Measurements from ENCODE around the gene PDCD1.

PDCD1 gene

GRCh38 chr2:241886840-241887447 lies 28.2 kb upstream of the PDCD1 start:
- Histone ChIP-seq H3K9ac (ENCODE audit: low read length) (no peak overlapping the region), H3K27ac (ENCODE audit: low read length) (no peak overlapping the region), H3K27me3 (ENCODE audit: low read depth, low read length) (no peaks in the 10 kb centered on the region), H3K4me1 (ENCODE audit: low read length) (peaks cover 37% of the 10 kb centered on the region), H3K4me2 (ENCODE audit: low read length) (peak overlapping the region; percentile 67), H2AFZ (ENCODE audit: low read depth, low read length) (no peak overlapping the region), H3K9me3 (ENCODE audit: insufficient read depth, low read length) (no peaks in the 10 kb centered on the region), H3K79me2 (ENCODE audit: low read length) (no peaks in the 10 kb centered on the region), H4K20me1 (ENCODE audit: insufficient read depth, low read length) (peaks cover 24% of the 10 kb centered on the region), H3K36me3 (replicated peaks; ENCODE audit: low read depth, low read length) (peaks cover 21% of the 10 kb centered on the region), H3K4me3 (ENCODE audit: low read length) (no peak overlapping the region; the same call in 1 of the 2 replicates)
- TF ChIP-seq EZH2phosphoT487 (IDR thresholded peaks at IDR 0.05; ENCODE audit: low read depth) (no peak), CTCF (IDR thresholded peaks at IDR 0.05; ENCODE audit: low read depth, low read length) (no peak)

GRCh38 chr2:241885946-241886643 lies 27.4 kb upstream of the PDCD1 start:
- H3K27ac ChIP-seq (ENCODE audit: low read length): no peak overlapping the region
- H3K79me2 ChIP-seq (ENCODE audit: low read length): no peaks in the 10 kb centered on the region
- TF ChIP-seq EZH2phosphoT487 (IDR thresholded peaks at IDR 0.05; ENCODE audit: low read depth): no peak
- TF ChIP-seq CTCF (IDR thresholded peaks at IDR 0.05; ENCODE audit: low read depth, low read length): no peak
- no peaks in the 10 kb centered on the region for H3K27me3 ChIP-seq (ENCODE audit: low read depth, low read length)
- peaks cover 37% of the 10 kb centered on the region for H3K4me1 ChIP-seq (ENCODE audit: low read length)
- peak overlapping the region; percentile 29 for H3K4me3 ChIP-seq (ENCODE audit: low read length)
- H3K9ac ChIP-seq (ENCODE audit: low read length): no peak overlapping the region
- no peaks in the 10 kb centered on the region for H3K9me3 ChIP-seq (ENCODE audit: insufficient read depth, low read length)
- H4K20me1 ChIP-seq (ENCODE audit: insufficient read depth, low read length): peaks cover 21% of the 10 kb centered on the region
- peak overlapping the region; percentile 67 for H3K4me2 ChIP-seq (ENCODE audit: low read length)
- H2AFZ ChIP-seq (ENCODE audit: low read depth, low read length): no peak overlapping the region
- peaks cover 21% of the 10 kb centered on the region for H3K36me3 ChIP-seq (replicated peaks; ENCODE audit: low read depth, low read length)

- Histone ChIP-seq H2AFZ (ENCODE audit: low read depth, low read length) (no peak overlapping the region), H3K9me3 (ENCODE audit: insufficient read depth, low read length) (no peaks in the 10 kb centered on the region), H3K9ac (ENCODE audit: low read length) (no peak overlapping the region), H3K4me2 (ENCODE audit: low read length) (peak overlapping the region; percentile 67), H3K36me3 (replicated peaks; ENCODE audit: low read depth, low read length) (peaks cover 21% of the 10 kb centered on the region), H3K4me3 (ENCODE audit: low read length) (no peak overlapping the region), H3K27ac (ENCODE audit: low read length) (no peak overlapping the region), H3K27me3 (ENCODE audit: low read depth, low read length) (no peaks in the 10 kb centered on the region), H3K4me1 (ENCODE audit: low read length) (peaks cover 43% of the 10 kb centered on the region), H4K20me1 (ENCODE audit: insufficient read depth, low read length) (peaks cover 21% of the 10 kb centered on the region), H3K79me2 (ENCODE audit: low read length) (no peaks in the 10 kb centered on the region)
- TF ChIP-seq CTCF (IDR thresholded peaks at IDR 0.05; ENCODE audit: low read depth, low read length) (no peak), EZH2phosphoT487 (IDR thresholded peaks at IDR 0.05; ENCODE audit: low read depth) (no peak)
These were observed 26.7 kb upstream of the PDCD1 start for GRCh38 chr2:241885291-241885945.

- H3K79me2 ChIP-seq (ENCODE audit: low read length): no peaks in the 10 kb centered on the region
- H3K4me1 ChIP-seq (ENCODE audit: low read length): peaks cover 48% of the 10 kb centered on the region
- no peak for TF ChIP-seq CTCF (IDR thresholded peaks at IDR 0.05; ENCODE audit: low read depth, low read length)
- no peak overlapping the region for H3K4me2 ChIP-seq (ENCODE audit: low read length)
- no peak overlapping the region for H3K27ac ChIP-seq (ENCODE audit: low read length)
- H3K27me3 ChIP-seq (ENCODE audit: low read depth, low read length): no peaks in the 10 kb centered on the region
- peaks cover 21% of the 10 kb centered on the region for H4K20me1 ChIP-seq (ENCODE audit: insufficient read depth, low read length)
- H3K4me3 ChIP-seq (ENCODE audit: low read length): no peak overlapping the region
- H2AFZ ChIP-seq (ENCODE audit: low read depth, low read length): no peak overlapping the region
- no peak overlapping the region for H3K9ac ChIP-seq (ENCODE audit: low read length)
- H3K36me3 ChIP-seq (replicated peaks; ENCODE audit: low read depth, low read length): peaks cover 21% of the 10 kb centered on the region
- no peaks in the 10 kb centered on the region for H3K9me3 ChIP-seq (ENCODE audit: insufficient read depth, low read length)
These were observed 26.2 kb upstream of the PDCD1 start for GRCh38 chr2:241884951-241885290.
